ENCODE data around the gene ST3GAL5.

GRCh38 chr2:85797921-85798320 lies 90.9 kb downstream of the ST3GAL5 start:
- TF ChIP-seq, protein P1, sequence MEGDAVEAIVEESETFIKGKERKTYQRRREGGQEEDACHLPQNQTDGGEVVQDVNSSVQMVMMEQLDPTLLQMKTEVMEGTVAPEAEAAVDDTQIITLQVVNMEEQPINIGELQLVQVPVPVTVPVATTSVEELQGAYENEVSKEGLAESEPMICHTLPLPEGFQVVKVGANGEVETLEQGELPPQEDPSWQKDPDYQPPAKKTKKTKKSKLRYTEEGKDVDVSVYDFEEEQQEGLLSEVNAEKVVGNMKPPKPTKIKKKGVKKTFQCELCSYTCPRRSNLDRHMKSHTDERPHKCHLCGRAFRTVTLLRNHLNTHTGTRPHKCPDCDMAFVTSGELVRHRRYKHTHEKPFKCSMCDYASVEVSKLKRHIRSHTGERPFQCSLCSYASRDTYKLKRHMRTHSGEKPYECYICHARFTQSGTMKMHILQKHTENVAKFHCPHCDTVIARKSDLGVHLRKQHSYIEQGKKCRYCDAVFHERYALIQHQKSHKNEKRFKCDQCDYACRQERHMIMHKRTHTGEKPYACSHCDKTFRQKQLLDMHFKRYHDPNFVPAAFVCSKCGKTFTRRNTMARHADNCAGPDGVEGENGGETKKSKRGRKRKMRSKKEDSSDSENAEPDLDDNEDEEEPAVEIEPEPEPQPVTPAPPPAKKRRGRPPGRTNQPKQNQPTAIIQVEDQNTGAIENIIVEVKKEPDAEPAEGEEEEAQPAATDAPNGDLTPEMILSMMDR (IDR thresholded peaks at IDR 0.05; ENCODE audit: insufficient read depth, low read depth, low read length) = peak; percentile 42
- no peak for TF ChIP-seq EZH2 (IDR thresholded peaks at IDR 0.05; ENCODE audit: insufficient read depth, low read length)

Measured in astrocyte (in vitro differentiated cells and primary cell).